SW 1271 (cell line): ENCODE measurements around the gene CCDC88A.
"Not testable (repeated sequence)": the region's sequence is repeated elsewhere in the genome, so short reads cannot be mapped to it uniquely, and the experiment has no call there.

ENCODE experiments used
- DNase-seq, 2 experiments: peaks; one replicate each; lab custom pipeline; 2025; lab: John Stamatoyannopoulos, UW

The CCDC88A gene

DNA sequence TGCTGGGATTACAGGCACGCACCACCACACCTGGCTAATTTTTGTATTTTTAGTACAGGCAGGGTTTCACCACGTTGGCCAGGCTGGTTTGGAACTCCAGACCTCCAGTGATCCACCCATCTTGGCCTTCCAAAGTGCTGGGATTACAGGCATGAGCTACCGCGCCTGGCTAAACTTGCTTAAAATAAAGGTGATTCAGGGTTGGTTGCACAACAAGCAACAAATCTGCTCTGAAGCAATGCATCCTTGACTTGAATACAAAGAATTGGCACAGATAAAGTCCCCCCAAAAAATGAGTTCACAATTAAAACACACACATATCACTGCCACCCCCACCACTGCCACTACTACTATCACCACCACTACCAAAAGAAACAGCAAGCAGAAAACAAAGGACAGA, 34.9 kb downstream of the CCDC88A start:
- DNase-seq = no peak

DNA sequence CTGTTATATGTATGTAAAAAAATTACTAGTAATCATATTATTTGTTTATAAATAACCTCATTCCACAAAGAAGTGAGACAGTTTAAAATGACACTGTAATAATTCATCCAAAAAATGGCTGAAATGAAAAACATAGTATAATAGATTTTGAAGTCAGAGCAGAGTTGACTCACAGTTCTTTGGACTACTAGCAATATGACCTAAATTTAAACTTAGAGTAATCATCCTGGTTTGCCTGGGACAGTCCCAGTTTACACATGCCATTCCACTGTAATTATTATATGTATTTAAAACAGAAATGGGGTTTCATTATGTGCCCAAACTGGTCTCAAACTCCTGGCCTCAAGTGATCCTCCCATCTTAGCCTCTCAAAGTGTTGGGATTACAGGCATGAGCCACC, 48.3 kb downstream of the CCDC88A start:
- DNase-seq = no peak

DNA sequence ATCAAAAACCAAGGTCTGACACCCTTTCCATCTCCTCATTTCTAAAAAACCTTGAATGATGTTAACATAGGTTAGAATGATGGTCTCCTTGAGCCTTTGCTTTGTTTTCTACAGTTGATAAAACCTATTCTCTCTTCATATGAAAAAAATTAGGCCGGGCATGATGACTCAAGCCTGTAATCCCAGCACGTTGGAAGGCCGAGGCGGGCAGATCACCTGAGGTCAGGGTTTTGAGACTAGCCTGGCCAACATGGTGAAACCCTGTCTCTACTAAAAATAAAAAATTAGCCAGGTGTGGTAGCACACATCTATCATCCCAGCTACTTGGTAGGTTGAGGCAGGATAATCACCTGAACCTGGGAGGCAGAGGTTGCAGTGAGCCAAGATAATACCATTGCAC, 49.4 kb downstream of the CCDC88A start:
- no peak for DNase-seq

DNA sequence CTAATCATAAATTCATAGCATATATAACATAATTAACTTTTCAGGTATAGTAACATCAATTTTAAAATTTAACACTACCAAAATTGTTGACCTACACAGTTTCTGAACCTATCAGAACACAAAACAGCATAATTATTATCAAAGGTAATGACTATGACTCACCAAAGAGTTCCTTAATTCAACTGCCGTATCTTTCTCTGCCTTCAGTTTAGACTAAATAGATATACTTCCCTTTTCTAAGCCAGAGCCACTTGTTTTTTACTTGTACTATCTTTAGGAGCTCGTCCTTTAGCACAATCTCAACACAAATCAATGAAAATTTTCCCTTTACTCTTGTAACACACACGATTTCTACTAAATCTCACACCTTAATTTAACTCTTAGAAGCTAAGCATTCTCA, 54.4 kb downstream of the CCDC88A start:
- DNase-seq = no peak

DNA sequence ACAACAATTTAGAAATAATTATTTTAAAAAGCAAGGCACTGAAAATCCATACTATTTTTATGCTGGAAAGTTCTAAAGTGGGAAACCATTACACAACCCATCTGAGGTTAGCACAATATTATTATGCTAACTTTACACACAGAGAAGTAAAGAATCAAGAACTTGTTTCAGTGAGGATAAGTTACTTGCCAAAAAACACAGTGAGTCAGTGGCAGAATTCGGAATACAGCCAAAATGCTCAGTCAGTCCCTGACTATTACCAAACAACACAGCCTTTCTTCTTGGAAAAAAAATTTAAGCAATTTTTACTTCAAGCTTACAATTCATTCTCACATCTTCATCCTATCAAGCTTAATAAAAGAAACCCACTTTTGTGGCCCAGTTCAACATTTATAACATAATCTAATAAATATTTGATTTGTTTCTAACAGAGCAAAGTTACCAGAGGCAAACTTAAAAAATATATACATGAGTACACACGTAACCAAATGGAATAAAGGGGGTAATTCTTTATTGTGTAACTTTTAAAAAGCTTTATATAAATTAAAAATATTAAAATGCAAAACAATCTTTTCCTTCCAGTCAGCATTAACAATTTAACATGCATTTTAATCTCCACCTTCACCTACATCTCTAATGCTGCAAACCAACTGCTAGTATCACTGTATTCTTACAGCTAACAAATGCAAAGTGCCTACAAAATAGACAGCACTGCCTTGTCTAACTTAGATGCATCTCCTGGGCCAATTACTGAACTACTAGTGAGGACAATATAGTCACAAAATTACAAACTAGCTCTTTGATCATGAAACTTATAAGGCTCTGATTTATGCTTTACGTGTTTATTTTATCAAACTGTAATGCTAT, 55.2 kb downstream of the CCDC88A start:
- peak in 1 of 2 experiments; percentile 39 for DNase-seq

DNA sequence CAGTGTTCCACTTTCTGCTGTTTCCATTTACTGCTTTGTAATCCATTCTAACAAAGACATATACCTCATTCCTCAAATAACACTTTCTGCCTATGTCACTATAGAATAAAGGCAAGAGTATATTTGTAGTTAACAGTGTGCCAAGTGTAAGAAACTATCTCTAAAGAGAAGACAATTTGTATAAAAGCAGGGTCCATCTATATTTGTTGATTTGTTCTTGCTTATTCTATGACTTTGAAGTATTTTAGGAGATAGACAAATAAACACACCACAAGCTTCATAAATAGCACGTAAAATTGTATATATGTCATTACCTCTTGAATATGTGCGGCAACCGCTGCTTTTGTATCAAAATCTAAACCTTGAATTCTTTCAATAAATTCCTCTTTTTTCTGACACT, 56.0 kb downstream of the CCDC88A start:
- DNase-seq = no peak

DNA sequence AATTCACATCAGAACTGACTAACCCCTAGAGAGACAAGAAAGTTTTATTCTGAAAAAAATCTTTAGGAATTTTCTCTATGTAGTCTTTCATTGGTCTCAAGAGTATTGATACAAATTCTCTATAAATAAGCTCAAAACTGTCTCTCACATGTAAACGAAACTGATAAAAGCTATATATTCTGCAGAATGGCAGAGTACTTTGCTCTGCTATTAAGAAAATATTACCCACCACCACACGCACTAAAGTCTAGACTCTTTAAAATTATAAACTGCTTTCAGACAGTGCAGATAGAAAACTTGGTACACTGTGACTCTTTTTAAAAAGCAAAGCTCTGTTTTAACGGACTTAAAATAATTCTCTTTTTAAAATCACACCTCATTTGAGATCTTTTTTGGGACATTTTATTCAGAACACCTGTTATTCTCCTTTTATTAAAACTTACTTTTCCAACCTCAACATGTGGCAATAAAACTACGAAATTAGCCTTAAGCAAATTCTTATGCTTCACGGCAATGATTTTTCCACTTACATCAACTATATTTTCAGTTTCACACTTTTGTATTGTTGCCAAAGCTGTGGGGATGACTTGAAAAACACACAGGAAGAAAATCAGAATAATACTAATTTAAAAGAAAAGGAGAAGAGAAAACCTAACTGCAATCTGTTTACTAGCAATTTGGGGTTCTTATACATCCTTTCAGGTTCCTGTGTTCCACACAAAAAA, 58.0 kb downstream of the CCDC88A start:
- no peak for DNase-seq

DNA sequence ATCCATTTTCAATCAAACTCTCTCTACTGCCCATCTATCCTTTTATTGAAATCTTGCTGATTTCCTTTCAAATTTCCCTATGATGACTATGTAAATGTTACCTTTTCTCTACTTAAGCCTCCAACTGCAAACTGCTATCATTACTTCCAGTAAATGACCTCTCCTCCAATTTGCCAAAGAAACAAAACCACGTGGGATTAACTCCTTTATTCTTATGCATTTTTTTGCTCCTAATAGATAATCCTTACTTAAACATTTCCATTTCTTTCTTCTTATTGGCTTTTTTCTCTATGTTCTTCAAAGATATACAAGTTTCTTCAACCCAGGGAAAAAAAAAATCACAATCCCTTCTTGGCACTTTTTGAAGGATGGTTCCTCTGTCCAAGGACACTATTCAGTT, 61.2 kb downstream of the CCDC88A start:
- no peak for DNase-seq

DNA sequence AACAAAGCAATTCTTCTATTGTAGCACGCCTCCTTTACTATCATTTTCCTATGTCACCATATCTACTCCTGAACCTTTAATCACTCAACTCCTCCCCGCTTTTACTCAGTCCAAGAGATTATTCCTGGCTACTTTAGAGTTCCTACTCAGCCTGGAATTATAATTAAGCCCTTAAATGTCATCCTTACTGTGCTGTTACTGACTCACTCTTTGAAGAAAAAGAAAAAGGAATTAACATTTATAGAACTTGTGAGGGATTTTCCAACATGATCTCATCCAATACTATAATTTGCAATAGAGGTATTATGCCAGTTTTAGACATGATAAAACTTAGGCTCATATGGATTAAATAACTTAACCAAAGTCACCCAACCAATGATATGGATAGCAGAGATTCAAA, 61.7 kb downstream of the CCDC88A start:
- no peak for DNase-seq

DNA sequence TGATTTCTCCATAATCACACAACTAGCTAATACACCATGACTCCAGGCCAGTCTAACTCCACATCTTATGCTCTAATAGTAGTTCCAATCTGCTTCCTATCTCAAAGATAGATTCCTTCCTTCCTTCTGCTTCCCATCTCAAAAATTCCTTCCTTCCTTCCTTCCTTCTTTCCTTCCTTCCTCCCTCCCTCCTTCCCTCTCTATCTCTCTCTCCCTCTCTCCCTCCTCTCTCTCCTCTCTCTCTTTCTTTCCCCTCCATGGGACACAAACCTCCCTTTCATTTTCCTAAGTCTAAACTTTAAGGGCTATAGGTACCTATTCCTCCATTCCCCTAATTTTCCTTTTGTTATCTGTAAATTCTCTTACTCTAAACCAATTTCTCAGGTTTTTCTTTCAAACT, 62.5 kb downstream of the CCDC88A start:
- DNase-seq = no peak

DNA sequence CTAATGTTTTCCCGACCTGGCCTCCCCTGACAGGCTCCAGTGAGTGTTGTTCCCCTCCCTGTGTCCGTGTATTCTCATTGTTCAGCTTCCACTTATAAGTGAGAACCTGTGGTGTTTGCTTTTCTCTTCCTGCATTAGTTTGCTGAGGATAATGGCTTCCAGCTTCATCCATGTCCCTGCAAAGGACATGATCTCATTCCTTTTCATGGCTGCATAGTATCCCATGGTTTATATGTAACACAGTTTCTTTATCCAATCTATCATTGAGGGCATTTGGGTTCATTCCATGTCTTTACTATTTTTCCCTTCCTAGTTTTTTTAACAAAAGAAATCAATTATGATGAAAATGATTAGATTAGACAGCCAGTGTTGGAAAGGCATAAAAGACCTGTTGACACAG, 63.5 kb downstream of the CCDC88A start:
- DNase-seq = not testable (repeated sequence)

DNA sequence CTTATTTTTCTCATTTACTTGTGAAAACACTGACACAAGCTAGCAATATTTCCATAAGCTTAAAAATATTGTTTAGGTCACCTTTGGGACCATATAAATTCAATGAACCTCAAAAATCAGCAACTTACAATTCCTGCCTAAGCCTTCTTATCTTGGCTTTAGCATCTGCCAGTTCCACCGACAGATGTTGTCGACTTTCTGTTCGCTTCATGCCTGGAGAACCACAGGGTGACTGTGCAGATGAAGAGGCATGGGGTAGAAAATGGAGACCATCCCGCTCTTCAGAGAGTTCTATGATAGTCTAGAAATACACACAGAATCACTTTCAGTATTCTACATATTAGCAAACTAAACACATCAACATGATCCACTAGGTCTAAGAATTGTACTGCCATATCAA, 64.2 kb downstream of the CCDC88A start:
- DNase-seq = no peak

DNA sequence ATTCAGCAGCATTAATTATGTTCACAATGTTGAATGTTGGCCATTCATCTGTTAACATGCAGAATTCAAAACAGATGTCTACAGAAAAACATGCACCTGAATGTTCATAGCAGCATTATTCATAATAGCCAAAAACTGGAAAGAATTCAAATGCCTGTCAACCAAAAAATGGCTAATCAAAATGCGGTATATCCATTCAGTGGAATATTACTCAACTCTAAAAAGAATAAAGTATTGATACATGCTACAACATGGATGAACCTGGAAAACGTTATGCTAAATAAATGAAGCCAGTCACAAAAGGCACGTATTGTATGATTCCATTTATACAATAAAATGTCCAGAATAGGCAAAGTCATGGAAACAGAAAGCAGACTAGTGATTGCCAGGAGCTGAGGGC, 68.0 kb downstream of the CCDC88A start:
- no peak for DNase-seq

DNA sequence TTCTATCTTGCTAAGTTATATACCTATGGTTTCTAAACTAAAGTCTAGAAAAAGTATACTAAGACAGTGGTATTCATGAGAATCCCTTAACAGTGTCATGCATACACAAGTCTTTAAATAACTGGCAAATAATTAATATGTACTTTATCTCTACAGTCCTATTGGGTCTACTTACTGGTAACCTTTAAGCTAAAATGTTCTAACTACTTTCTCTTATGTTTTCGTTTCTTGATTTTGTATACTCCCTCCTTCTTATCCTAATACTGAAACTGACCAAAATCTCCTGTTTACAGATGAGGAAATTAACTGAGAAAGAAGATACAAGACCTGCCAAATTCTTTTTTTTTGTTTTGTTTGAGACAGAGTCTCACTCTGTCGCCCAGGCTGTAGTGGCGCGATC, 74.6 kb downstream of the CCDC88A start:
- DNase-seq = no peak

DNA sequence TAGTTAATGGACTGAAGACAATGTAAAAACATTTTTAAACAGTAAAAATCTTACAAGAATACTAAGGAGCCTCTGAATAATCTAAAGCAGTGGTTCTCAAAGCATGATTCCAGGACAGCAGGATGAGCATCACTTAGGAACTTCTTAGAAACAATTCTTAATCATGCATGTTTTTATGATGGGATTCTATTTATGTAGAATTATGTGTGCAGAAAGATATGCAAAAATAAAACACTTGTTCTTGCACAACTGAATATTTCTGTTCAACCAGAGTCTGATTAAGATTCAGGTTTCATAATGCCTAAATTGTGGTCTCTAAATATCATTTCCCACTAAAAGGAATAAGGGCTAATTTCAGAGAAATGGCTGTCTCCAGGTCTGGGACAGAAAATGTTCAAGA, 81.4 kb downstream of the CCDC88A start:
- no peak for DNase-seq

DNA sequence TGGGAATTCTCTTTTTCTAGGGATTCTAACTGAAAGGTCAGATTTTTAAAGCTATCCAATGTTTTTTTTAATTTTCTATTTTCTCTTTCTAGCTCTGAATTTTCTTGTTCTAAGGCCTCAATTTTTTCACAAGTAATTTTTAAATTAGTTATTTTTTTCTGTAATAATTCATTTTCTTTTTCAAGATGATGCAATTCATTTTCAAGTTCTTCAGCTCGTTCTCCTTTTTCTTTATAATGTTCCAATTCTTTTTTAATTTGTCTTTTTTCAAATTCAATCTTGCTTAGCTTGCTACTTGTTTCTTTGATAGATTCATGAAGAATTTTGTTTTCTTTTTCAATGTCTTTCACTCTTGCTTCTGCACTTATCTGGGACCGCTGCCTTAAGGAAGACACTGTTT, 84.9 kb downstream of the CCDC88A start:
- DNase-seq = no peak

DNA sequence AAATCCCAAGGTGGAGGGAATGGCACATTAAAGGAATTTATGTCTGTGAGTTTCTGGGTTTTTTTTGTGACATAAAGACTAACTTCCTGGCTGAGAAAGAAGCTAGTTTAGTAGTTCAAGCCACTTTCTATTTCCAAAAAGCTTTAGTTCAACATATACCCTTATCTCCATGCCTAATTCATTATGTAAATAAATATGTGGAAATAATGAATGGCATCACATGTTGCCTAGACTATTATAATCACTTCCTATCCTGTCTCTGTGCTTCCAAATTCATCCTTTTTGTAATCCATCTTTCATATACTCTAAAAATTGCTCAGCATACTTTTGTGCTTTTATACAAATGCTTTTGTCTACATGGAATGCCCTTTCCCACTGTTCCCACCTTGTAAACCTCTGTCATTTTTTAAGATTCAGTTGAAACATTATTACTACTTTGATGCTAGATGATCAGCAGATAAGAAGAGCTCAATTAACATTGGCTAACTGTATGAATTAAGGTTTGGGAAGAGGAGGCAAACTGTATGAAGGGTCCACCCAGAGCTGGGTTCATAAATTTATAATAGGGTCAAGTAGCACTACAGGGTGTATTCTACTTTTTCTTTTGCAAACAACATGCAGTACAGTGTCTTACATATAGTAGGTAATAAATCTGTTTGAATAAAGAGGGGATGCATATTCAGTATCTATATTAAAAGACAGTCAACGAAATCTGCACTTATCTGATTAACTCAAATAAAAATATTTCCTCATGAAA, 88.9 kb downstream of the CCDC88A start:
- DNase-seq = no peak

DNA sequence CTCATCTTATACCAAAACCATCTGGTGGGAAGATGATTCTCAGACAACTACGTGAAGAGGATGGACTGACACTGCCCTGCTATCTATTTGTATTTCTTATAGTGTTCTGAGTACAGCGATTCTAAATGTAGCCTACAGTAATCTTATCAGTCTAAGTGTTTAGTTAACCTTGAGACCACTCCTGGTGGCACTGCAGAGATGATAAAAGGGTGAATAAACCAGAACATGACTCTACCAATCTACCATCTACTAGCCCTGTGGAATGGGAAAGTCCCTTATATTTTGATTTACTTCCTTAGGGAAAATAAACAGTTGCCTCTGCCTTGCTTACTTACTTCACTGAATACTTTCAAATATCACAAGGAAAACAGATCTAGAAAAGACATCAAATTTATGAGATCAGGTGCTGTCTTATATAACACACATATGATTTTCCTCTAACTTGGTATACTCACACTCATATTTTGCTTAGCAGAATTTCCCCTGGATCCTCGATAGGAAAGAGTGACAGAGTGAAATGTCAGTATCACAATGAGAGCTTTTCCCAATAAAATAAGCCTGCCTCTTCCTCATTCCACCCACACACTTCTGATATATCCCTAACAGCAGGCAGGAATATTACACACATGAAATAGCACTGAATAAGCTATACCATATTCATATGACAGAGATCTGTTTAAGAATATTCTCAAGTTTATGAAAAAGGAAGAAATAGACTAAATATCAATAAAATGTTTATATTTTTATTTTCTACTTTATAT, 92.0 kb downstream of the CCDC88A start:
- DNase-seq = no peak

DNA sequence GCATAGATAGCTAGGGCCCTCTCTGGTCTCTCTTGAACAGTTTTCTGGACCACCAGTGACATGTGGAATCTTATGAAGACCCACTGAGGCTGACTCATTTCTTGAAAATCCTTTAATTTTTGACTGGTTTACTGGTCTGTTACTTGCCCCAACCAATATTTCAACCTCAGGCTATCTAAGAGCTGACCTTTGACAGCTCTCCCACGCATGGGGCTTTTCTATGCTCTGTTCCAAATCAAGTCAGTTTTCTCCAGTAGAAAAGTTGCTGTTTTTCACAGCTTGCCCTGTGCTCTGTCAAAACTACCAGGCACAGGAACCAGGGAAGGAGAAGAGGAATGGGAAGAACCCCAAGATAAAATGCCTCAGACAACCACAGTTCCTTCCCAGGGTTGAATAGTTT, 104.7 kb downstream of the CCDC88A start:
- no peak for DNase-seq

DNA sequence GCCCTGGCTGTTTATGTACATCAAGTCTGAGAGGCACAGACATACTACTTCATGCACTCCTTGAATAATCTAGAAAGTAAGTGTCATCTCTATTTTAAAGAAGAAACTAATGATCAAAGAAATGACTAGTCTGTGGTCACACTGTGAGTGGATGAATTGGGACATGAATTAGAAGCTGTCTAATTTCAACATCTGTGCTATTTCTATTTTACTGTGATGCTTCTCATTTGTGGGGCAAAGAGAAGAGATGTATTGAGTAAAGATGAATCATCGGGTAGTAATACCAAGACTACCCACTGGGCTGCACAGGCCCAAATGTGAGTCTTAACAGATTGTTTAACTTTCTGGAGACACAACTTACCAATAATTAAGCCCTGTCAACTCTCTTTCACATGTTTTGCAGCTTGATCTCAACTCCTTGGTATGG, 108.2 kb downstream of the CCDC88A start:
- DNase-seq = no peak

DNA sequence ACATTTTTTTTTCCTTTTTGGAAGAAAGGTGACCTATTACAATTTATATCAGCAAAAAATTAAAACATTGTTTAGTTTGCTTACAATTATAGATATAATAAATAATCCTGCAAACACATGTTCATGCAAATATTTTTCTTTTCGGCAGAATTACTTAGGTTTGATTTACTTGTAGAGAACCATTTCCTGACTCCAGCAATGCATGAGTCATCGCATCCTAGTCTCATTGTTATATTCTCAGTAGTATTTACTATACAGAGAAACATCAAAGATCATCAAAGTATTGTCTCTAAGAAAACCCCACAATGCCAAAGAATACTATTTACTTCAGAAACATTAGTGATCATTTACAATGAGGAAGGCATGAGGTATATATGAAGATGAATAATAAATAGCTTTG, 110.2 kb downstream of the CCDC88A start:
- DNase-seq = peak in 1 of 2 experiments; percentile 41

DNA sequence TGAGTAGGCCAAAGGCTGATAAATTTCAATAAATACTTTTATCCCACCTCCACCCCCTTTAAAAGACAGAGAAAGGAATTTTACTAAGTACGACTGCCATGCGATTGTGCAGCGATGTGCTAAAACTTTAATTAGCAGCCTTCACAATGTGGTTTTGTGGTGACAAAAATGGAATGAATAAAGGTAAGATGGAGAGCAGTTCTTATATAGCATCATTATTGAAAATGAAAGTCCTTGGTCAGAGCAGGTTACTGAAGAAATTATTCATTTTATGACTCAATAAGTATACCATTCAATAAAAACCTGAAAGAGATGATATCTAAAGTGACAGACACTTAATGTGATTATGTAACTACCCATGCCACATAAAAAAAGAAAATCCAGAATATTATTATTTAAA, 117.4 kb downstream of the CCDC88A start:
- DNase-seq = no peak
